Body of pancreas (tissue), 4 donors: ENCODE measurements around the gene NR3C1.

Experiments
- CTCF ChIP-seq, 7 experiments: fragments of 450-650 bp in 4 of 7; fragments of 200-600 bp in 3 of 7; sonication (generic) in 3 of 7; IDR thresholded peaks; one replicate each; pipeline ENCODE4 v1.5.1; 2016 to 2019; ENCODE audit warnings: antibody characterized with exemption in 7 of 7
- POLR2A ChIP-seq, 3 donors: fragments of 450-650 bp; IDR thresholded peaks; one replicate each; pipeline ENCODE4 v1.6.1; 2016; ENCODE audit warnings: antibody characterized with exemption in 3 of 3, mild to moderate bottlenecking in 2 of 3

DNA sequence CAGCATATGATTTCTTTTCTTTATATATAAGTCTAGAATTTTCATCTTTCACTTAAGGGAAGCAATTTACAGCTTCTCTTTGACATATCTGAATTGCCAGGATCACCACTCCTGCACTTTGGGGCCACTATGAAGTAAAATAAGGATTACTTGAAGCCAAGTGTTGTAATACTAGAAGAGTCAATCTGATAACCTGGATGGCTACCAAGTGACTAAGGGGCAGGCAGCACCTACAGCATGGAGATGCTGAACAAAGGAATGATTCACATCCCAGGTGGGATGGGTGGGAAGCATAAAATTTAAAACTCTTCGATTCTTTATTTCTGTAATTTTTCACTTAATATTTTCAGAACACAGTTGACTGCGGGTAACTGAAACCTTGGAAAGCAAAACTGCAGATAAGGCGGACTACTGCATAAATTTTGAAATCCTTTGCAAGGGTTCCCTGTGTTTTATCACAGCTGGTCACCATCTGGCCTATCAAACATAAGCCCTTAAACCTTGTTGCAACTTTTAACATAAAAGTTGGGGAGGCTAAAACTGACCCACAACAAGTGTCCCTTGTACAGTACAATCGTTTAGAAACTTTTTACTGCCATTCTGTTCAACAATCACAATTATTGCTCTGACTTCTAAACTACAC lies 31.2 kb downstream of the NR3C1 start:
- no peak for TF ChIP-seq POLR2A (IDR thresholded peaks at IDR 0.05)
- no peak for TF ChIP-seq CTCF (IDR thresholded peaks at IDR 0.05)
